IMR-90 (cell line): ENCODE measurements around the gene ATP23. TPM values are rescaled to one million over a fixed set of nuclear protein-coding genes. Genes with fewer than 3 reads are reported as not detected.

Source experiments
- ATAC-seq: fragments of 200-7000 bp; cut with Tn5 transposase; 2 replicates; pipeline ENCODE4 v1.9.1; 2020; ENCODE audit warnings: low read depth, mild to moderate bottlenecking, moderate library complexity
- BruUV-seq: library from RNA; stranded (reverse); fragments of 400-500 nt; replicated peaks from 2 replicates; lab custom pipeline; 2021; lab: Mats Ljungman, UMichigan
- CTCF ChIA-PET: fragments of 300-600 bp; formaldehyde crosslinking; extraction: SDS; loops from one replicate; lab custom pipeline; 2021; ENCODE audit warnings: antibody characterized with exemption; lab: Yijun Ruan, JAX
- POLR2A ChIA-PET: fragments of 300-600 bp; sonication (Branson Sonifier 250); formaldehyde crosslinking; loops from one replicate; lab custom pipeline; 2022; ENCODE audit warnings: antibody characterized with exemption; ENCODE audit not compliant: unreplicated experiment; lab: Charles Lee
- DNase-seq: peaks from one replicate; pipeline ENCODE4 v3.0.0; 2013
- H2AFZ ChIP-seq: replicated peaks from 2 replicates; pipeline ENCODE3; 2013; ENCODE audit warnings: low read length, mild to moderate bottlenecking; ENCODE audit not compliant: poor library complexity
- H2AK5ac ChIP-seq: 2 replicates; pipeline ENCODE4 v1.6.1; 2013; ENCODE audit warnings: low read depth, low read length, inconsistent platforms
- H2AK9ac ChIP-seq: replicated peaks from 2 replicates; pipeline ENCODE3; 2013; ENCODE audit warnings: mild to moderate bottlenecking, low read depth, low read length, moderate library complexity; ENCODE audit not compliant: poor library complexity
- H2BK120ac ChIP-seq: 2 replicates; pipeline ENCODE4 v1.6.1; 2013; ENCODE audit warnings: low read depth, low read length, inconsistent platforms
- H2BK15ac ChIP-seq: 3 replicates; pipeline ENCODE4 v1.6.1; 2013; ENCODE audit warnings: low read depth, low read length, inconsistent platforms
- H2BK20ac ChIP-seq: 2 replicates; pipeline ENCODE4 v1.6.1; 2013; ENCODE audit warnings: low read depth, mild to moderate bottlenecking, inconsistent platforms, low read length, moderate library complexity
- H2BK5ac ChIP-seq: 2 replicates; pipeline ENCODE4 v1.6.1; 2013; ENCODE audit warnings: mild to moderate bottlenecking, low read depth, low read length, inconsistent platforms; ENCODE audit not compliant: poor library complexity, severe bottlenecking
- H3K14ac ChIP-seq: replicated peaks from 2 replicates; pipeline ENCODE4 v1.6.1; 2013; ENCODE audit warnings: low read depth, low read length, inconsistent platforms
- H3K18ac ChIP-seq: 2 replicates; pipeline ENCODE4 v1.6.1; 2013; ENCODE audit warnings: low read depth, low read length, control low read depth
- H3K23ac ChIP-seq: 2 replicates; pipeline ENCODE4 v1.6.1; 2013; ENCODE audit warnings: low read depth, low read length, inconsistent platforms
- H3K27ac ChIP-seq: 2 replicates; pipeline ENCODE4 v1.5.1; 2013; ENCODE audit warnings: mild to moderate bottlenecking, control low read depth, low read length; ENCODE audit not compliant: insufficient read depth
- H3K27me3 ChIP-seq: 2 replicates; pipeline ENCODE4 v1.6.1; 2013; ENCODE audit warnings: low read length; ENCODE audit not compliant: control insufficient read depth, insufficient read depth
- H3K36me3 ChIP-seq: 2 replicates; pipeline ENCODE4 v1.6.1; 2013; ENCODE audit warnings: low read length, mixed read lengths; ENCODE audit not compliant: control insufficient read depth, insufficient read depth
- H3K4ac ChIP-seq: 2 replicates; pipeline ENCODE4 v1.6.1; 2013; ENCODE audit warnings: low read depth, low read length, inconsistent platforms
- H3K4me1 ChIP-seq: 2 replicates; pipeline ENCODE4 v1.6.1; 2013; ENCODE audit warnings: low read length, mixed read lengths; ENCODE audit not compliant: control insufficient read depth, insufficient read depth
- H3K4me2 ChIP-seq: 2 replicates; pipeline ENCODE4 v1.6.1; 2013; ENCODE audit warnings: low read depth, mild to moderate bottlenecking, control low read depth, low read length, moderate library complexity
- H3K4me3 ChIP-seq: 2 replicates; pipeline ENCODE4 v1.5.1; 2013; ENCODE audit warnings: low read depth, mild to moderate bottlenecking, control low read depth, low read length, moderate library complexity; ENCODE audit not compliant: insufficient read depth
- H3K56ac ChIP-seq: 2 replicates; pipeline ENCODE4 v1.6.1; 2013; ENCODE audit warnings: low read length, inconsistent platforms; ENCODE audit not compliant: insufficient read depth; ENCODE audit errors: extremely low read depth
- H3K79me1 ChIP-seq, 2 experiments: 2 replicates each; pipeline ENCODE4 v1.6.1; 2013; ENCODE audit warnings: low read length in 2 of 2, inconsistent platforms in 1 of 2, low read depth in 1 of 2
- H3K9ac ChIP-seq: 2 replicates; pipeline ENCODE4 v1.6.1; 2013; ENCODE audit warnings: low read depth, low read length, control low read depth
- H3K9me1 ChIP-seq: 2 replicates; pipeline ENCODE4 v1.6.1; 2013; ENCODE audit warnings: low read length, inconsistent platforms; ENCODE audit not compliant: insufficient read depth
- H3K9me3 ChIP-seq: 2 replicates; pipeline ENCODE4 v1.6.1; 2013; ENCODE audit warnings: low read length; ENCODE audit not compliant: control insufficient read depth, insufficient read depth
- H4K20me1 ChIP-seq: 2 replicates; pipeline ENCODE4 v1.6.1; 2013; ENCODE audit warnings: low read length, inconsistent platforms; ENCODE audit not compliant: insufficient read depth
- H4K5ac ChIP-seq: 2 replicates; pipeline ENCODE4 v1.6.1; 2013; ENCODE audit warnings: mild to moderate bottlenecking, low read depth, low read length, control low read depth
- H4K8ac ChIP-seq, 2 experiments: 2 replicates each; pipeline ENCODE4 v1.6.1; 2013; ENCODE audit warnings: low read depth in 2 of 2, low read length in 2 of 2, control low read depth in 1 of 2, inconsistent platforms in 1 of 2
- H4K91ac ChIP-seq: 2 replicates; pipeline ENCODE4 v1.6.1; 2013; ENCODE audit warnings: low read depth, low read length, inconsistent platforms; ENCODE audit not compliant: insufficient read depth
- BHLHE40 ChIP-seq: fragments of 150-350 bp; IDR thresholded peaks from 2 replicates; pipeline ENCODE4 v1.6.1; 2016; ENCODE audit warnings: mild to moderate bottlenecking, low read depth, low read length
- CEBPB ChIP-seq: IDR thresholded peaks from 2 replicates; pipeline ENCODE4 v1.6.1; 2012; ENCODE audit warnings: low read depth, low read length, improper control_type of control experiment
- CHD1 ChIP-seq: IDR thresholded peaks from 2 replicates; pipeline ENCODE4 v1.6.1; 2012; ENCODE audit warnings: low read depth, low read length, improper control_type of control experiment
- FOS ChIP-seq: fragments of 150-350 bp; IDR thresholded peaks from 2 replicates; pipeline ENCODE4 v1.6.1; 2016; ENCODE audit warnings: low read depth, low read length
- MAFK ChIP-seq: IDR thresholded peaks from 2 replicates; pipeline ENCODE4 v1.6.1; 2012; ENCODE audit warnings: low read depth, low read length, improper control_type of control experiment
- MAZ ChIP-seq: IDR thresholded peaks from 2 replicates; pipeline ENCODE4 v1.6.1; 2012; ENCODE audit warnings: low read depth, mild to moderate bottlenecking, low read length, improper control_type of control experiment, moderate library complexity, borderline replicate concordance
- MXI1 ChIP-seq: IDR thresholded peaks from 2 replicates; pipeline ENCODE4 v1.6.1; 2012; ENCODE audit warnings: low read depth, mild to moderate bottlenecking, low read length, moderate library complexity, borderline replicate concordance
- NFE2L2 ChIP-seq: fragments of 150-350 bp; IDR thresholded peaks from 2 replicates; pipeline ENCODE4 v1.6.1; 2016; ENCODE audit warnings: low read depth, mild to moderate bottlenecking, low read length
- POLR2A ChIP-seq: IDR thresholded peaks from 2 replicates; pipeline ENCODE4 v1.6.1; 2012; ENCODE audit warnings: mild to moderate bottlenecking, low read depth, low read length
- RAD21 ChIP-seq: IDR thresholded peaks from 2 replicates; pipeline ENCODE4 v1.6.1; 2012; ENCODE audit warnings: low read length, improper control_type of control experiment
- RCOR1 ChIP-seq: IDR thresholded peaks from 2 replicates; pipeline ENCODE4 v1.6.1; 2012; ENCODE audit warnings: mild to moderate bottlenecking, low read length, improper control_type of control experiment; ENCODE audit not compliant: insufficient replicate concordance
- RFX5 ChIP-seq: IDR thresholded peaks from 2 replicates; pipeline ENCODE4 v1.8.0; 2012; ENCODE audit warnings: low read depth, mild to moderate bottlenecking, low read length, moderate library complexity
- SMC3 ChIP-seq: fragments of 150-350 bp; IDR thresholded peaks from 2 replicates; pipeline ENCODE4 v1.6.1; 2016; ENCODE audit warnings: low read depth, mild to moderate bottlenecking, antibody characterized with exemption, low read length, moderate library complexity
- WGBS, 2 experiments: methylation state at CpG; one replicate each; pipeline versions ENCODE4 v1.1.5 to v1.1.7; 2013; ENCODE audit warnings: missing lambda C conversion rate in 2 of 2; ENCODE audit not compliant: insufficient read length in 1 of 2; ENCODE audit errors: extremely low coverage in 2 of 2; 5-methylcytosine and 5-hydroxymethylcytosine counted together
- dilution Hi-C: fragments of 300-500 bp; cut with HindIII; formaldehyde crosslinking; loops from one replicate; pipeline ENCODE4 v1.14.3; 2018; ENCODE audit warnings: low sequenced_read_pairs; ENCODE audit not compliant: unreplicated experiment
- in situ Hi-C: fragments of 300-500 bp; cut with MboI; formaldehyde crosslinking; loops from 3 replicates; pipeline ENCODE4 v1.14.3; 2019; ENCODE audit warnings: low sequenced_read_pairs, inconsistent platforms, mixed read lengths
- intact Hi-C: fragments of 100-400 bp; cut with micrococcal nuclease; formaldehyde crosslinking; loops from 2 replicates; pipeline ENCODE4 v1.10.0; 2022
- polyA plus RNA-seq, 3 experiments: library from polyadenylated mRNA; depleted of rRNA; stranded (reverse); fragments of >200 nt; gene quantifications; 2 replicates each; pipeline ENCODE4 v1.2.3, GENCODE V29; 2012; ENCODE audit warnings: low replicate concordance in 1 of 3
- total RNA-seq: library from RNA; depleted of rRNA; stranded (reverse); fragments of >200 nt; gene quantifications from 2 replicates; pipeline ENCODE4 v1.2.3, GENCODE V29; 2012
- TF ChIP-seq, protein P1 (sequence below): fragments of 150-350 bp; IDR thresholded peaks from 2 replicates; pipeline ENCODE4 v1.6.1; 2016; ENCODE audit warnings: low read depth, mild to moderate bottlenecking, low read length, moderate library complexity, borderline replicate concordance
- TF ChIP-seq, protein P2 (sequence below): fragments of 150-350 bp; IDR thresholded peaks from 2 replicates; pipeline ENCODE4 v1.6.1; 2017; ENCODE audit warnings: mild to moderate bottlenecking, antibody characterized with exemption, low read length, low read depth
- TF ChIP-seq, protein P3 (sequence below): conservative IDR thresholded peaks from 2 replicates; pipeline ENCODE4 v1.5.1; 2012; ENCODE audit warnings: mild to moderate bottlenecking, low read depth, low read length, improper control_type of control experiment

The ATP23 gene
- total and polyA plus RNA-seq, 2 of the 4 experiments (the other 2 are of a cell fraction) = 6.4 to 7.2 TPM

DNA sequence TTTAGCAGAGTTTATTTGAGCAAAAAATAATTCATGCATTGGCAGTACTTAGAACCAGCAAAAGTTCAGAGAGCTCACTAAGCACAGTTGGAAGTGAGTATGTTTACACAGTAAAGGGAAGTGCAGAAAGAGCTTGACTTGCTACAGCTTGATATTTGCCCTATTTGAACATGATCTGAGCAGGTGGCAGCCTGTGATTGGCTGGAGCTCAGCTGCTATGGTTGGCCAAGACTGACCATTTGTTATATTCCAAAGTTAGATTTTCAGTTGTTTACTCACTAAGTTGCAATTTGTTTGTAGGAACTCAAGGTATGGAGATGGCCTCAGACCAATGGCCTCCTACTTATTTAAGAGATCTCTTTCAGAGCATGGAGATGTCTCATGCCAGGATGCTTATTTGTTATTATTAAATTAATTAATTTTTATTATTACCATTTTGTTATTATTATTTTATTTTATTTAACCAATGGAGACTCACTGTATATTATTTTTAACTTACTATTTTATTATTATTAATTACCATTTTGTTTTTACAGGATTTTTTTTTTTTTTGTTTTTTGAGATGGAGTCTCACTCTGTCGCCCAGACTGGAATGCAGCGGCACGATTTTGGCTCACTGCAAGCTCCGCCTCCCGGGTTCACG lies 49.0 kb downstream of the ATP23 start:
- Histone ChIP-seq H3K56ac (no peak overlapping the region), H2BK20ac (no peak overlapping the region), H3K27me3 (no peaks in the 10 kb centered on the region; the same call in 1 of the 2 replicates), H3K36me3 (no peaks in the 10 kb centered on the region), H2BK120ac (no peak overlapping the region), H4K20me1 (no peaks in the 10 kb centered on the region), H3K27ac (no peak overlapping the region), H4K5ac (no peak overlapping the region), H3K18ac (no peak overlapping the region), H3K14ac (no peak overlapping the region), H4K91ac (no peak overlapping the region), H3K9ac (no peak overlapping the region), H3K23ac (no peak overlapping the region), H3K9me1 (no peaks in the 10 kb centered on the region), H3K9me3 (no peaks in the 10 kb centered on the region), H2AK9ac (no peak overlapping the region), H2BK5ac (no peak overlapping the region), H3K4me2 (no peak overlapping the region), H3K4me1 (peaks cover under 1% of the 10 kb centered on the region; the same call in 1 of the 2 replicates), H2AK5ac (no peak overlapping the region), H2AFZ (no peak overlapping the region), H2BK15ac (no peak overlapping the region), H3K4me3 (no peak overlapping the region), H3K79me1 (no peaks in the 10 kb centered on the region), H3K4ac (no peak overlapping the region), H4K8ac (no peak overlapping the region)
- dilution Hi-C loops = no loop called here
- in situ Hi-C loops = loop anchor here (25.0 kb wide), 1 partner anchor 897 kb away; no protein-coding TSS in a partner anchor
- intact Hi-C loops = loop anchor here (5.0 to 10.0 kb wide), 3 partner anchors 324 to 1814 kb away; no protein-coding TSS in a partner anchor
- ATAC-seq = no peak
- no peak for DNase-seq
- ChIA-PET POLR2A (interaction anchor here (0.5 kb wide), 1 partner anchor 1382 kb away, joined by 8 read pairs; no protein-coding TSS in a partner anchor), CTCF (no interaction called here)
- no TSS peak for BruUV-seq
- WGBS, 2 experiments = no CpG with 5 or more reads among the region's 6 CpGs
- TF ChIP-seq RCOR1 = no peak
- TF ChIP-seq, protein P1, sequence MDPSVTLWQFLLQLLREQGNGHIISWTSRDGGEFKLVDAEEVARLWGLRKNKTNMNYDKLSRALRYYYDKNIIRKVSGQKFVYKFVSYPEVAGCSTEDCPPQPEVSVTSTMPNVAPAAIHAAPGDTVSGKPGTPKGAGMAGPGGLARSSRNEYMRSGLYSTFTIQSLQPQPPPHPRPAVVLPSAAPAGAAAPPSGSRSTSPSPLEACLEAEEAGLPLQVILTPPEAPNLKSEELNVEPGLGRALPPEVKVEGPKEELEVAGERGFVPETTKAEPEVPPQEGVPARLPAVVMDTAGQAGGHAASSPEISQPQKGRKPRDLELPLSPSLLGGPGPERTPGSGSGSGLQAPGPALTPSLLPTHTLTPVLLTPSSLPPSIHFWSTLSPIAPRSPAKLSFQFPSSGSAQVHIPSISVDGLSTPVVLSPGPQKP = no peak
- TF ChIP-seq FOS = no peak
- no peak for TF ChIP-seq RAD21
- no peak for TF ChIP-seq POLR2A
- TF ChIP-seq, protein P2, sequence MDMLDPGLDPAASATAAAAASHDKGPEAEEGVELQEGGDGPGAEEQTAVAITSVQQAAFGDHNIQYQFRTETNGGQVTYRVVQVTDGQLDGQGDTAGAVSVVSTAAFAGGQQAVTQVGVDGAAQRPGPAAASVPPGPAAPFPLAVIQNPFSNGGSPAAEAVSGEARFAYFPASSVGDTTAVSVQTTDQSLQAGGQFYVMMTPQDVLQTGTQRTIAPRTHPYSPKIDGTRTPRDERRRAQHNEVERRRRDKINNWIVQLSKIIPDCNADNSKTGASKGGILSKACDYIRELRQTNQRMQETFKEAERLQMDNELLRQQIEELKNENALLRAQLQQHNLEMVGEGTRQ = no peak
- TF ChIP-seq CEBPB = no peak
- TF ChIP-seq NFE2L2 = no peak
- no peak for TF ChIP-seq CHD1
- TF ChIP-seq MAFK = no peak
- no peak for TF ChIP-seq BHLHE40
- no peak for TF ChIP-seq MXI1
- TF ChIP-seq, protein P3, sequence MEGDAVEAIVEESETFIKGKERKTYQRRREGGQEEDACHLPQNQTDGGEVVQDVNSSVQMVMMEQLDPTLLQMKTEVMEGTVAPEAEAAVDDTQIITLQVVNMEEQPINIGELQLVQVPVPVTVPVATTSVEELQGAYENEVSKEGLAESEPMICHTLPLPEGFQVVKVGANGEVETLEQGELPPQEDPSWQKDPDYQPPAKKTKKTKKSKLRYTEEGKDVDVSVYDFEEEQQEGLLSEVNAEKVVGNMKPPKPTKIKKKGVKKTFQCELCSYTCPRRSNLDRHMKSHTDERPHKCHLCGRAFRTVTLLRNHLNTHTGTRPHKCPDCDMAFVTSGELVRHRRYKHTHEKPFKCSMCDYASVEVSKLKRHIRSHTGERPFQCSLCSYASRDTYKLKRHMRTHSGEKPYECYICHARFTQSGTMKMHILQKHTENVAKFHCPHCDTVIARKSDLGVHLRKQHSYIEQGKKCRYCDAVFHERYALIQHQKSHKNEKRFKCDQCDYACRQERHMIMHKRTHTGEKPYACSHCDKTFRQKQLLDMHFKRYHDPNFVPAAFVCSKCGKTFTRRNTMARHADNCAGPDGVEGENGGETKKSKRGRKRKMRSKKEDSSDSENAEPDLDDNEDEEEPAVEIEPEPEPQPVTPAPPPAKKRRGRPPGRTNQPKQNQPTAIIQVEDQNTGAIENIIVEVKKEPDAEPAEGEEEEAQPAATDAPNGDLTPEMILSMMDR = no peak
- no peak for TF ChIP-seq SMC3
- TF ChIP-seq RFX5 = no peak
- no peak for TF ChIP-seq MAZ
